Esophagus squamous epithelium (tissue), 4 donors: ENCODE measurements around the gene GRK5.
A peak's percentile ranks its signal among the peaks of the same experiment; 100 is the strongest.

Source experiments
- CTCF ChIP-seq, 6 experiments: fragments of 450-650 bp in 4 of 6; fragments of 200-600 bp in 2 of 6; sonication (generic) in 2 of 6; IDR thresholded peaks; one replicate each; pipeline ENCODE4 v1.5.1; 2016 to 2019; ENCODE audit warnings: antibody characterized with exemption in 6 of 6, mild to moderate bottlenecking in 4 of 6, moderate library complexity in 4 of 6
- POLR2A ChIP-seq, 4 donors: fragments of 450-650 bp; IDR thresholded peaks; one replicate each; pipeline ENCODE4 v1.6.1; 2017; ENCODE audit warnings: antibody characterized with exemption in 4 of 4, mild to moderate bottlenecking in 4 of 4, moderate library complexity in 3 of 4

- TF ChIP-seq CTCF (IDR thresholded peaks at IDR 0.05), result no peak
- peak in 3 of 4 donors; percentile 37 to 79 (median 41) for TF ChIP-seq POLR2A (IDR thresholded peaks at IDR 0.05)
Observed at GRCh38 chr10:119207366-119207666, at the start of gene GRK5.
